Testis (tissue), 3 donors: ENCODE measurements around the gene CDH4. TPM values are rescaled to one million over a fixed set of nuclear protein-coding genes. Genes with fewer than 3 reads are reported as not detected.

Experiments used
- DNase-seq: peaks from one replicate; pipeline ENCODE4 v3.0.0-alpha.2; 2019
- H3K27ac ChIP-seq, 2 donors: fragments of 200-600 bp; sonication (generic); one replicate each; pipeline ENCODE4 v1.5.1; 2019
- H3K27me3 ChIP-seq: fragments of 200-600 bp; sonication (generic); one replicate; pipeline ENCODE4 v1.5.1; 2019
- H3K36me3 ChIP-seq: fragments of 200-600 bp; sonication (generic); one replicate; pipeline ENCODE4 v1.5.1; 2017; ENCODE audit warnings: low read depth; ENCODE audit errors: missing control alignments
- H3K4me1 ChIP-seq: fragments of 200-600 bp; sonication (generic); one replicate; pipeline ENCODE4 v1.5.1; 2019
- H3K4me3 ChIP-seq, 2 donors: fragments of 200-600 bp; sonication (generic); one replicate each; pipeline ENCODE4 v1.5.1; 2017 to 2019
- H3K9me3 ChIP-seq: fragments of 200-600 bp; sonication (generic); one replicate; pipeline ENCODE4 v1.5.1; 2017
- CTCF ChIP-seq, 3 experiments: fragments of 450-650 bp in 2 of 3; fragments of 200-600 bp in 1 of 3; sonication (generic) in 1 of 3; IDR thresholded peaks; one replicate each; pipeline ENCODE4 v1.5.1; 2016 to 2019; ENCODE audit warnings: antibody characterized with exemption in 3 of 3, mild to moderate bottlenecking in 2 of 3, moderate library complexity in 1 of 3
- POLR2A ChIP-seq: fragments of 450-650 bp; IDR thresholded peaks from one replicate; pipeline ENCODE4 v1.6.1; 2017; ENCODE audit warnings: antibody characterized with exemption, mild to moderate bottlenecking, moderate library complexity
- WGBS, 2 donors: methylation state at CpG; one replicate each; pipeline ENCODE4 v1.1.5; 2018; 5-methylcytosine and 5-hydroxymethylcytosine counted together
- intact Hi-C: fragments of 100-400 bp; cut with DNase I; formaldehyde crosslinking; loops from one replicate; pipeline ENCODE4 v1.15.1; 2023; ENCODE audit warnings: low total_unique reads
- polyA plus RNA-seq: library from polyadenylated mRNA; stranded (reverse); fragments of 350-450 nt; fragmentation: Illumina TruSeq; extraction: RNeasy Lipid Tissue Mini Kit (QIAGEN cat#74804); gene quantifications from one replicate; pipeline ENCODE4 v1.2.3, GENCODE V29; 2014; ENCODE audit warnings: low read depth, low replicate concordance; ENCODE audit not compliant: insufficient read depth
- total RNA-seq, 2 donors: library from RNA; depleted of rRNA; stranded (reverse); fragments of >200 nt; gene quantifications; one replicate each; pipeline ENCODE4 v1.2.3, GENCODE V29; 2016

Gene CDH4
- total and polyA plus RNA-seq, 3 donors from 2014 or later = 1.4 to 3.3 (median 1.9) TPM

GRCh38 chr20:61909821-61910220 is 657.8 kb downstream of the CDH4 start:
- no peak for TF ChIP-seq POLR2A
- TF ChIP-seq CTCF (IDR thresholded peaks at IDR 0.05) = no peak
- Histone ChIP-seq H3K27me3 (no peaks in the 10 kb centered on the region), H3K27ac (no peak overlapping the region), H3K36me3 (no peaks in the 10 kb centered on the region), H3K4me3 (no peak overlapping the region), H3K4me1 (no peaks in the 10 kb centered on the region), H3K9me3 (no peaks in the 10 kb centered on the region)
- DNase-seq = no peak
- 89 to 91% methylated on average over 13 to 14 of the region's 14 CpGs for WGBS, 2 donors
- intact Hi-C loops = no loop called here

- no peaks in the 10 kb centered on the region for H3K4me1 ChIP-seq
- no peaks in the 10 kb centered on the region for H3K36me3 ChIP-seq
- H3K9me3 ChIP-seq = no peaks in the 10 kb centered on the region
- TF ChIP-seq CTCF (IDR thresholded peaks at IDR 0.05) (no peak), POLR2A (no peak)
- H3K27ac ChIP-seq = no peak overlapping the region
- no peaks in the 10 kb centered on the region for H3K27me3 ChIP-seq
- intact Hi-C loops = no loop called here
- no peak for DNase-seq
- WGBS, 2 donors = 77 to 80% methylated on average over 7 of the region's 7 CpGs
- no peak overlapping the region for H3K4me3 ChIP-seq
Observed at GRCh38 chr20:61911824-61912223, 659.8 kb downstream of the CDH4 start.

- intact Hi-C loops = no loop called here
- WGBS, 2 donors = 85 to 87% methylated on average over 16 to 21 of the region's 21 CpGs
- no peaks in the 10 kb centered on the region for H3K4me1 ChIP-seq
Observed at GRCh38 chr20:61912665-61913422, 660.8 kb downstream of the CDH4 start.

GRCh38 chr20:61913423-61914225 is 661.6 kb downstream of the CDH4 start:
- Histone ChIP-seq H3K4me1 (no peaks in the 10 kb centered on the region), H3K27ac (no peak overlapping the region), H3K36me3 (no peaks in the 10 kb centered on the region), H3K27me3 (no peaks in the 10 kb centered on the region), H3K9me3 (no peaks in the 10 kb centered on the region), H3K4me3 (no peak overlapping the region)
- intact Hi-C loops = no loop called here
- no peak for DNase-seq
- 81 to 83% methylated on average over 9 to 18 of the region's 18 CpGs for WGBS, 2 donors
- TF ChIP-seq POLR2A (no peak), CTCF (IDR thresholded peaks at IDR 0.05) (no peak)

More at GRCh38 chr20:61912665-61913422, 660.8 kb downstream of the CDH4 start:
- Histone ChIP-seq H3K9me3 (no peaks in the 10 kb centered on the region), H3K36me3 (no peaks in the 10 kb centered on the region), H3K27ac (no peak overlapping the region), H3K4me3 (no peak overlapping the region), H3K27me3 (no peaks in the 10 kb centered on the region)
- no peak for DNase-seq
- TF ChIP-seq POLR2A (no peak), CTCF (IDR thresholded peaks at IDR 0.05) (no peak)
